H9 (cell line): Measurements from ENCODE around the gene TMEM198. TPM values are rescaled to one million over a fixed set of nuclear protein-coding genes. Genes with fewer than 3 reads are reported as not detected.
A peak's percentile ranks its signal among the peaks of the same experiment; 100 is the strongest.

Experiments
- DNase-seq: peaks from one replicate; pipeline ENCODE4 v3.0.0-alpha.2; 2017
- H2AFZ ChIP-seq: one replicate; pipeline ENCODE4 v1.6.1; 2013; ENCODE audit warnings: mild to moderate bottlenecking, low read length, control low read depth, moderate library complexity
- H2AK5ac ChIP-seq: 2 replicates; pipeline ENCODE4 v1.6.1; 2013; ENCODE audit warnings: low read length, control low read depth, mixed read lengths; ENCODE audit not compliant: insufficient read length
- H2BK120ac ChIP-seq: one replicate; pipeline ENCODE4 v1.6.1; 2013; ENCODE audit warnings: low read depth, mild to moderate bottlenecking, low read length, control low read depth, inconsistent platforms; ENCODE audit not compliant: poor library complexity, severe bottlenecking
- H2BK12ac ChIP-seq: 2 replicates; pipeline ENCODE4 v1.6.1; 2013; ENCODE audit warnings: low read length, control low read depth, mixed read lengths, low read depth; ENCODE audit not compliant: insufficient read length
- H2BK15ac ChIP-seq: 2 replicates; pipeline ENCODE4 v1.6.1; 2013; ENCODE audit warnings: low read depth, low read length, control low read depth
- H2BK20ac ChIP-seq: one replicate; pipeline ENCODE4 v1.6.1; 2013; ENCODE audit warnings: low read depth, mild to moderate bottlenecking, low read length, control low read depth, inconsistent platforms; ENCODE audit not compliant: poor library complexity, severe bottlenecking
- H2BK5ac ChIP-seq: 2 replicates; pipeline ENCODE4 v1.6.1; 2013; ENCODE audit warnings: low read length, control low read depth, mixed read lengths; ENCODE audit not compliant: insufficient read length
- H3K14ac ChIP-seq: 2 replicates; pipeline ENCODE4 v1.6.1; 2013; ENCODE audit warnings: low read length, control low read depth; ENCODE audit not compliant: insufficient read depth
- H3K18ac ChIP-seq: 2 replicates; pipeline ENCODE4 v1.6.1; 2013; ENCODE audit warnings: low read depth, mild to moderate bottlenecking, mixed read lengths, low read length, control low read depth; ENCODE audit not compliant: insufficient read length
- H3K23ac ChIP-seq: 2 replicates; pipeline ENCODE4 v1.6.1; 2013; ENCODE audit warnings: low read length, control low read depth, mixed read lengths, low read depth; ENCODE audit not compliant: insufficient read length
- H3K23me2 ChIP-seq: 2 replicates; pipeline ENCODE4 v1.6.1; 2013; ENCODE audit warnings: low read depth, mild to moderate bottlenecking, mixed read lengths, low read length, control low read depth; ENCODE audit not compliant: insufficient read length, poor library complexity, severe bottlenecking
- H3K27ac ChIP-seq: 2 replicates; pipeline ENCODE4 v1.5.1; 2013; ENCODE audit warnings: low read length, control low read depth, mixed read lengths, low read depth; ENCODE audit not compliant: insufficient read length
- H3K27me3 ChIP-seq: 2 replicates; pipeline ENCODE4 v1.6.1; 2013; ENCODE audit warnings: low read length, control low read depth, inconsistent platforms; ENCODE audit not compliant: insufficient read depth
- H3K4ac ChIP-seq: 2 replicates; pipeline ENCODE4 v1.6.1; 2013; ENCODE audit warnings: low read depth, mild to moderate bottlenecking, control low read depth, inconsistent platforms, low read length, moderate library complexity
- H3K4me1 ChIP-seq: 2 replicates; pipeline ENCODE4 v1.6.1; 2013; ENCODE audit warnings: low read length, control low read depth, inconsistent platforms; ENCODE audit not compliant: insufficient read depth
- H3K4me2 ChIP-seq: 2 replicates; pipeline ENCODE4 v1.6.1; 2013; ENCODE audit warnings: low read length, control low read depth, mixed read lengths; ENCODE audit not compliant: insufficient read length, insufficient read depth
- H3K56ac ChIP-seq: 2 replicates; pipeline ENCODE4 v1.6.1; 2013; ENCODE audit warnings: low read depth, mild to moderate bottlenecking, mixed read lengths, low read length, control low read depth; ENCODE audit not compliant: insufficient read length
- H3K79me1 ChIP-seq: 2 replicates; pipeline ENCODE4 v1.6.1; 2013; ENCODE audit warnings: low read depth, mild to moderate bottlenecking, moderate library complexity, low read length, control low read depth, inconsistent platforms; ENCODE audit not compliant: insufficient read depth, poor library complexity, severe bottlenecking
- H3K79me2 ChIP-seq: 2 replicates; pipeline ENCODE4 v1.6.1; 2013; ENCODE audit warnings: low read length, control low read depth, inconsistent platforms; ENCODE audit not compliant: insufficient read depth
- H3K9ac ChIP-seq: 2 replicates; pipeline ENCODE4 v1.6.1; 2013; ENCODE audit warnings: low read length, control low read depth, mixed read lengths; ENCODE audit not compliant: insufficient read length; ENCODE audit errors: extremely low read depth
- H3K9me3 ChIP-seq: one replicate; pipeline ENCODE4 v1.6.1; 2013; ENCODE audit warnings: low read depth, low read length, inconsistent platforms; ENCODE audit not compliant: control insufficient read depth
- H3T11ph ChIP-seq: one replicate; pipeline ENCODE4 v1.6.1; 2013; ENCODE audit warnings: mild to moderate bottlenecking, low read length, control low read depth, inconsistent platforms
- H4K20me1 ChIP-seq: one replicate; pipeline ENCODE4 v1.6.1; 2013; ENCODE audit not compliant: control insufficient read depth, insufficient read length, insufficient read depth
- H4K5ac ChIP-seq: 2 replicates; pipeline ENCODE4 v1.6.1; 2013; ENCODE audit warnings: low read depth, mild to moderate bottlenecking, mixed read lengths, low read length, control low read depth; ENCODE audit not compliant: insufficient read length
- H4K8ac ChIP-seq: replicated peaks from 2 replicates; pipeline ENCODE4 v1.6.1; 2013; ENCODE audit warnings: low read length, control low read depth, mixed read lengths, low read depth; ENCODE audit not compliant: insufficient read length
- H4K91ac ChIP-seq: 2 replicates; pipeline ENCODE4 v1.6.1; 2013; ENCODE audit warnings: low read depth, mild to moderate bottlenecking, moderate library complexity, mixed read lengths, low read length, control low read depth; ENCODE audit not compliant: insufficient read length
- H3K27ac Mint-ChIP-seq, 3 experiments: 2 replicates in 2 of 3; 3 replicates in 1 of 3; pipeline ENCODE4 v1.8.0; 2020 to 2021; ENCODE audit warnings: mixed read lengths in 3 of 3, mild to moderate bottlenecking in 1 of 3, moderate library complexity in 1 of 3
- H3K27me3 Mint-ChIP-seq: 2 replicates; pipeline ENCODE4 v1.8.0; 2021; ENCODE audit warnings: low read depth, mild to moderate bottlenecking, moderate library complexity, mixed read lengths
- H3K36me3 Mint-ChIP-seq, 3 experiments: 2 replicates in 2 of 3; 3 replicates in 1 of 3; pipeline ENCODE4 v1.8.0; 2020 to 2021; ENCODE audit warnings: low read depth in 3 of 3, mixed read lengths in 3 of 3; ENCODE audit not compliant: insufficient read depth in 1 of 3
- H3K4me1 Mint-ChIP-seq, 2 experiments: 2 replicates each; pipeline ENCODE4 v1.8.0; 2020; ENCODE audit warnings: mixed read lengths in 2 of 2
- H3K4me3 Mint-ChIP-seq, 2 experiments: 2 replicates in 1 of 2; 3 replicates in 1 of 2; pipeline ENCODE4 v1.8.0; 2020 to 2021; ENCODE audit warnings: mild to moderate bottlenecking in 2 of 2, mixed read lengths in 2 of 2, moderate library complexity in 1 of 2
- H3K9me3 Mint-ChIP-seq, 2 experiments: 2 replicates in 1 of 2; 3 replicates in 1 of 2; pipeline ENCODE4 v1.8.0; 2020; ENCODE audit warnings: mild to moderate bottlenecking in 2 of 2, mixed read lengths in 2 of 2, moderate library complexity in 1 of 2
- CTCF ChIP-seq: fragments of 200-600 bp; sonication (generic); conservative IDR thresholded peaks from 3 replicates; pipeline ENCODE4 v1.8.0; 2021; ENCODE audit warnings: antibody characterized with exemption, mild to moderate bottlenecking
- WGBS: extraction: QIAGEN DNeasy Blood & Tissue Kit; methylation state at CpG from one replicate; pipeline ENCODE4 v1.1.7; 2013; ENCODE audit warnings: missing lambda C conversion rate, low lambda C conversion rate, mixed read lengths; ENCODE audit not compliant: insufficient read length; ENCODE audit errors: extremely low coverage; 5-methylcytosine and 5-hydroxymethylcytosine counted together
- total RNA-seq: library from RNA; stranded (reverse); gene quantifications from 2 replicates; pipeline ENCODE4 v1.2.1, GENCODE V29; 2021

The TMEM198 gene
- total RNA-seq, 1 experiment from 2014 or later: 7.7 TPM

- peaks cover 24% of the 10 kb centered on the region for H3K23me2 ChIP-seq
- no peak within 1 kb of the TSS for H3K18ac ChIP-seq
- Mint-ChIP-seq H3K9me3 (no peaks in the 10 kb centered on the region; a peak in 1 of 5 replicates), H3K36me3 (peaks cover under 1 to 3% (median 2%) of the 10 kb centered on the region in 3 experiments; a peak in 6 of 7 replicates), H3K4me3 (peak within 1 kb of the TSS; percentile 81 to 96), H3K27ac (peak within 1 kb of the TSS; percentile 83 to 94 (median 93); a peak in 6 of 7 replicates), H3K27me3 (peaks cover 43% of the 10 kb centered on the region), H3K4me1 (peaks cover 36 to 52% of the 10 kb centered on the region in 2 experiments)
- H2BK5ac ChIP-seq: no peak within 1 kb of the TSS
- peak; percentile 99 for DNase-seq
- H3T11ph ChIP-seq: no peak within 1 kb of the TSS
- H3K27me3 ChIP-seq: peaks cover 15% of the 10 kb centered on the region; the same call in 1 of the 2 replicates
- H3K27ac ChIP-seq: no peak within 1 kb of the TSS
- no peak within 1 kb of the TSS for H2BK20ac ChIP-seq
- WGBS: no CpG with 5 or more reads among the region's 49 CpGs
- H3K9ac ChIP-seq: peak within 1 kb of the TSS; percentile 74
- TF ChIP-seq CTCF: no peak
- no peak within 1 kb of the TSS for H2BK120ac ChIP-seq
- H2AFZ ChIP-seq: no peak within 1 kb of the TSS
- no peaks in the 10 kb centered on the region for H3K9me3 ChIP-seq
- H3K79me1 ChIP-seq: no peaks in the 10 kb centered on the region
- no peak within 1 kb of the TSS for H2BK15ac ChIP-seq
- no peak within 1 kb of the TSS for H2BK12ac ChIP-seq
- no peak within 1 kb of the TSS for H4K91ac ChIP-seq
- no peak within 1 kb of the TSS for H3K4ac ChIP-seq
- no peak within 1 kb of the TSS for H2AK5ac ChIP-seq
- H4K5ac ChIP-seq: no peak within 1 kb of the TSS
- H3K79me2 ChIP-seq: no peaks in the 10 kb centered on the region
- peaks cover 5% of the 10 kb centered on the region for H4K20me1 ChIP-seq
- no peak within 1 kb of the TSS for H4K8ac ChIP-seq
- no peak within 1 kb of the TSS for H3K23ac ChIP-seq
- peak within 1 kb of the TSS; percentile 85 for H3K4me2 ChIP-seq
- H3K4me1 ChIP-seq: peaks cover 12% of the 10 kb centered on the region; the same call in 1 of the 2 replicates
- H3K14ac ChIP-seq: no peak within 1 kb of the TSS
- H3K56ac ChIP-seq: no peak within 1 kb of the TSS
Measured at GRCh38 chr2:219498280-219499057, 45.4 kb upstream of the TMEM198 start, which contains the start of gene GMPPA. Gene GMPPA (plus strand): TSS chr2:219498891. CDS start chr2:219499976, 1,085 bp downstream.
